OCI-LY7 (cell line): ENCODE measurements around the gene ZCCHC3. TPM values are rescaled to one million over a fixed set of nuclear protein-coding genes. Genes with fewer than 3 reads are reported as not detected.

Experiments
- BruUV-seq: library from RNA; stranded (reverse); fragments of 400-500 nt; replicated peaks from 2 replicates; lab custom pipeline; 2021; lab: Mats Ljungman, UMichigan
- CTCF ChIA-PET: fragments of 300-600 bp; sonication (Branson Sonifier 250); formaldehyde crosslinking; loops from one replicate; lab custom pipeline; 2022; ENCODE audit warnings: antibody characterized with exemption; ENCODE audit not compliant: unreplicated experiment; lab: Charles Lee
- POLR2A ChIA-PET: fragments of 300-600 bp; sonication (Branson Sonifier 250); formaldehyde crosslinking; loops from one replicate; lab custom pipeline; 2022; ENCODE audit warnings: antibody characterized with exemption; lab: Charles Lee
- DNase-seq: peaks from one replicate; pipeline ENCODE4 v3.0.0-alpha.2; 2015; ENCODE audit warnings: low spot score
- H2AFZ ChIP-seq: fragments of 200-600 bp; sonication (generic), shearing (Covaris generic); 2 replicates; pipeline ENCODE4 v1.6.1; 2014; ENCODE audit warnings: mild to moderate bottlenecking, antibody characterized with exemption, low read length, moderate library complexity
- H3K27ac ChIP-seq: fragments of 200-600 bp; sonication (generic); 2 replicates; pipeline ENCODE4 v1.5.1; 2014; ENCODE audit warnings: mixed run types, low read depth, mild to moderate bottlenecking, moderate library complexity, low read length, inconsistent platforms; ENCODE audit not compliant: poor library complexity, severe bottlenecking
- H3K36me3 ChIP-seq: fragments of 200-600 bp; sonication (generic); 2 replicates; pipeline ENCODE4 v1.6.1; 2014; ENCODE audit warnings: mild to moderate bottlenecking, antibody characterized with exemption, low read length, moderate library complexity, mixed read lengths; ENCODE audit not compliant: insufficient read depth
- H3K4me1 ChIP-seq: fragments of 200-600 bp; sonication (generic); 2 replicates; pipeline ENCODE4 v1.5.1; 2014; ENCODE audit warnings: mild to moderate bottlenecking, low read length; ENCODE audit not compliant: insufficient read depth, poor library complexity, severe bottlenecking
- H3K4me2 ChIP-seq: fragments of 200-600 bp; sonication (generic); 2 replicates; pipeline ENCODE4 v1.6.1; 2014; ENCODE audit warnings: mild to moderate bottlenecking, low read length
- H3K4me3 ChIP-seq: fragments of 200-600 bp; sonication (generic); 2 replicates; pipeline ENCODE4 v1.5.1; 2014; ENCODE audit warnings: mild to moderate bottlenecking, low read depth, low read length; ENCODE audit not compliant: poor library complexity, severe bottlenecking
- H3K79me2 ChIP-seq: fragments of 200-600 bp; sonication (generic); 2 replicates; pipeline ENCODE4 v1.6.1; 2016; ENCODE audit warnings: low read depth, mild to moderate bottlenecking, low read length, moderate library complexity, mixed read lengths; ENCODE audit not compliant: insufficient read depth
- H3K9me2 ChIP-seq: fragments of 200-600 bp; sonication (generic); 2 replicates; pipeline ENCODE4 v1.6.1; 2016; ENCODE audit warnings: mild to moderate bottlenecking, low read length, mixed read lengths; ENCODE audit not compliant: insufficient read depth
- H3K9me3 ChIP-seq: fragments of 200-600 bp; sonication (generic); 2 replicates; pipeline ENCODE4 v1.6.1; 2014; ENCODE audit warnings: mild to moderate bottlenecking, mixed run types, low read length, mixed read lengths
- H4K20me1 ChIP-seq: fragments of 200-600 bp; sonication (generic); 2 replicates; pipeline ENCODE4 v1.6.1; 2014; ENCODE audit warnings: mild to moderate bottlenecking, antibody characterized with exemption, low read length, moderate library complexity, mixed read lengths; ENCODE audit not compliant: insufficient read depth
- CTCF ChIP-seq: fragments of 200-600 bp; sonication (generic); conservative IDR thresholded peaks from 2 replicates; pipeline ENCODE4 v1.5.1; 2014; ENCODE audit warnings: mild to moderate bottlenecking, antibody characterized with exemption, low read length, moderate library complexity, mixed read lengths
- EZH2phosphoT487 ChIP-seq: fragments of 200-600 bp; sonication (generic); IDR thresholded peaks from 2 replicates; pipeline ENCODE4 v1.6.1; 2018; ENCODE audit warnings: low read depth, borderline replicate concordance, mild to moderate bottlenecking, mixed run types, antibody characterized with exemption, low read length, moderate library complexity, mixed read lengths
- intact Hi-C: fragments of 100-400 bp; cut with micrococcal nuclease; formaldehyde crosslinking; loops from one replicate; pipeline ENCODE4 v1.10.0; 2022; ENCODE audit not compliant: unreplicated experiment
- total RNA-seq, 2 experiments: library from RNA; depleted of rRNA in 1 of 2; stranded (reverse); fragments of >200 nt in 1 of 2; shearing (Covaris generic) in 1 of 2; gene quantifications; 2 replicates each; pipeline ENCODE4 v1.2.3, GENCODE V29; 2014 to 2022

Gene ZCCHC3
- total RNA-seq, 2 experiments from 2014 or later = 35.6 to 45.3 TPM

GRCh38 chr20:347640-348484, 50.5 kb downstream of the ZCCHC3 start:
- H3K36me3 ChIP-seq = no peaks in the 10 kb centered on the region
- no peaks in the 10 kb centered on the region for H3K79me2 ChIP-seq
- peaks cover 7% of the 10 kb centered on the region for H3K4me1 ChIP-seq
- no peaks in the 10 kb centered on the region for H4K20me1 ChIP-seq
- DNase-seq = peak; percentile 56
- H3K9me3 ChIP-seq = no peaks in the 10 kb centered on the region
- POLR2A ChIA-PET = interaction anchor here (0.7 kb wide), 1 partner anchor 21 kb away, joined by 5 read pairs; no protein-coding TSS in a partner anchor
- H3K27ac ChIP-seq = no peak overlapping the region
- no peaks in the 10 kb centered on the region for H3K9me2 ChIP-seq
- peak overlapping the region; percentile 76 for H2AFZ ChIP-seq
- CTCF ChIA-PET = no interaction called here
- intact Hi-C loops = no loop called here
- H3K4me3 ChIP-seq = peak overlapping the region; percentile 67
- no TSS peak for BruUV-seq
- peak overlapping the region; percentile 74 for H3K4me2 ChIP-seq
- TF ChIP-seq EZH2phosphoT487 (no peak), CTCF (no peak)

DNA sequence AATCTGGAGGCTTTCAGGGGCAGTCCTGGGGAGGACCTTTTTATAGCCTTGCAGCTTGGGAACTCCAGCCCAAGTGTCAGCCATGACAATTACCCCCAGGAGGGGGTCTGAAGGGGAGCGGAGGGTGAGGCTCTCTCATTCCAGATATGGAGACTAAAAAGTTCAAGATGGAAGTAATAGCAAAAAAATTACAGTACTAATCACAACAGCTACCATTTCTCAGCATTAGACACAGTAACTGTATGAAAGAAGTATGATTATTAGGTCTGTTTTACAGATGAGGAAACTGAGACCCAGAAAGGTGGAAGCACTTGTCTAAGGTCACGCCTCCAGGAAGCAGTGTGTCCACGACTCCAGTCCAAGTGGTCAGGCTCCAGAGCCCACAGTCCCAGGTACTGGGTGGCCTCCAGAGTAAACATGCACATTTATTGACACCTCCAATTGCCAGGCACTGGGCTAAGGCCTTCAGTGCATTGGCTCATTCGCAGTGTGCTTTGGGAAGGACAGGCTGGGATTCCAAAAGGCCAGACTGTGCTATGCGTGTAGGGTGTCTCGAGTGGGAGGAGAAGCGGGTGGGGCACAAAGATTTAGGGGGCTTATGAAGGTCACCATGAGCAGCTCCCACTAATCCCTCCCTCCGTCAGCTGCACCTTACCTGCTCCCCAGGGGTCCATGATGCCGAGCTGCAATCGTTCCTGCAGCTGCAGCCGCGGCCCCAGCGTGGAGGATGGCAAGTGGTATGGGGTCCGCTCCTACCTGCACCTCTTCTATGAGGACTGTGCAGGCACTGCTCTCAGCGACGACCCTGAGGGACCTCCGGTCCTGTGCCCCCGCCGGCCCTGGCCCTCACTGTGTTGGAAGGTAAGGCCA, 51.8 kb downstream of the ZCCHC3 start:
- H4K20me1 ChIP-seq = no peaks in the 10 kb centered on the region
- no TSS peak for BruUV-seq
- H3K27ac ChIP-seq = no peak overlapping the region
- no peaks in the 10 kb centered on the region for H3K9me3 ChIP-seq
- POLR2A ChIA-PET = no interaction called here
- no peak for TF ChIP-seq EZH2phosphoT487
- no peak for TF ChIP-seq CTCF
- DNase-seq = no peak
- no peaks in the 10 kb centered on the region for H3K79me2 ChIP-seq
- no peaks in the 10 kb centered on the region for H3K9me2 ChIP-seq
- H3K4me2 ChIP-seq = no peak overlapping the region
- H3K36me3 ChIP-seq = no peaks in the 10 kb centered on the region
- CTCF ChIA-PET = no interaction called here
- H3K4me3 ChIP-seq = no peak overlapping the region
- H3K4me1 ChIP-seq = peaks cover 7% of the 10 kb centered on the region
- H2AFZ ChIP-seq = no peak overlapping the region
- intact Hi-C loops = no loop called here

Other genes starting within 250 kb of the ZCCHC3 start
- gene DEFB125, start 209.9 kb upstream of the ZCCHC3 start, total RNA-seq (2014; rRNA removed; shearing (Covaris generic)) = not detected in 2 replicates
- gene DEFB125, start 209.9 kb upstream of the ZCCHC3 start, total RNA-seq (2022) = not detected in 2 replicates
- not detected in 2 replicates for gene DEFB126, start 155.0 kb upstream of the ZCCHC3 start, total RNA-seq (2014; rRNA removed; shearing (Covaris generic))
- not detected in 2 replicates for gene DEFB126, start 155.0 kb upstream of the ZCCHC3 start, total RNA-seq (2022)
- not detected in 2 replicates for gene DEFB127, start 140.1 kb upstream of the ZCCHC3 start, total RNA-seq (2014; rRNA removed; shearing (Covaris generic))
- not detected in 2 replicates for gene DEFB127, start 140.1 kb upstream of the ZCCHC3 start, total RNA-seq (2022)
- not detected in 2 replicates for gene DEFB128, start 107.9 kb upstream of the ZCCHC3 start, total RNA-seq (2014; rRNA removed; shearing (Covaris generic))
- not detected in 2 replicates for gene DEFB128, start 107.9 kb upstream of the ZCCHC3 start, total RNA-seq (2022)
- not detected in 2 replicates for gene DEFB129, start 70.3 kb upstream of the ZCCHC3 start, total RNA-seq (2014; rRNA removed; shearing (Covaris generic))
- not detected in 2 replicates for gene DEFB129, start 70.3 kb upstream of the ZCCHC3 start, total RNA-seq (2022)
- not detected in 2 replicates for gene DEFB132, start 39.8 kb upstream of the ZCCHC3 start, total RNA-seq (2014; rRNA removed; shearing (Covaris generic))
- not detected in 2 replicates for gene DEFB132, start 39.8 kb upstream of the ZCCHC3 start, total RNA-seq (2022)
- gene C20orf96, start 6.8 kb upstream of the ZCCHC3 start, total RNA-seq (2014; rRNA removed; shearing (Covaris generic)) = 2.6 and 6.3 TPM in 2 replicates
- gene C20orf96, start 6.8 kb upstream of the ZCCHC3 start, total RNA-seq (2022) = 12.6 and 13.1 TPM in 2 replicates
- gene SOX12, start 28.0 kb downstream of the ZCCHC3 start, total RNA-seq (2014; rRNA removed; shearing (Covaris generic)) = 12.9 and 16.4 TPM in 2 replicates
- gene SOX12, start 28.0 kb downstream of the ZCCHC3 start, total RNA-seq (2022) = 43.8 and 46.6 TPM in 2 replicates
- gene NRSN2, start 49.5 kb downstream of the ZCCHC3 start, total RNA-seq (2014; rRNA removed; shearing (Covaris generic)) = 0.32 and 0.49 TPM in 2 replicates
- gene NRSN2, start 49.5 kb downstream of the ZCCHC3 start, total RNA-seq (2022) = 0.66 and 0.86 TPM in 2 replicates
- gene TRIB3, start 83.2 kb downstream of the ZCCHC3 start, total RNA-seq (2014; rRNA removed; shearing (Covaris generic)) = 87.2 and 114 TPM in 2 replicates
- 92.7 and 111 TPM in 2 replicates for gene TRIB3, start 83.2 kb downstream of the ZCCHC3 start, total RNA-seq (2022)
- gene RBCK1, start 110.7 kb downstream of the ZCCHC3 start, total RNA-seq (2014; rRNA removed; shearing (Covaris generic)) = 61.8 and 82.9 TPM in 2 replicates
- gene RBCK1, start 110.7 kb downstream of the ZCCHC3 start, total RNA-seq (2022) = 140 and 151 TPM in 2 replicates
- 20.8 and 22.1 TPM in 2 replicates for gene TBC1D20, start 165.0 kb downstream of the ZCCHC3 start, total RNA-seq (2014; rRNA removed; shearing (Covaris generic))
- gene TBC1D20, start 165.0 kb downstream of the ZCCHC3 start, total RNA-seq (2022) = 17.4 and 19.0 TPM in 2 replicates
- 69.8 and 90.8 TPM in 2 replicates for gene CSNK2A1, start 246.2 kb downstream of the ZCCHC3 start, total RNA-seq (2014; rRNA removed; shearing (Covaris generic))
- 164 and 174 TPM in 2 replicates for gene CSNK2A1, start 246.2 kb downstream of the ZCCHC3 start, total RNA-seq (2022)